Measurements from ENCODE around the gene FSIP2.

FSIP2 gene

GRCh38 chr2:185738679-185739472, at the start of gene FSIP2:
Gene FSIP2, plus strand, starts transcription at chr2:185738804. Its CDS starts 91 bp downstream, at chr2:185738895.
- peak; percentile 58 to 70 for DNase-seq

DNA sequence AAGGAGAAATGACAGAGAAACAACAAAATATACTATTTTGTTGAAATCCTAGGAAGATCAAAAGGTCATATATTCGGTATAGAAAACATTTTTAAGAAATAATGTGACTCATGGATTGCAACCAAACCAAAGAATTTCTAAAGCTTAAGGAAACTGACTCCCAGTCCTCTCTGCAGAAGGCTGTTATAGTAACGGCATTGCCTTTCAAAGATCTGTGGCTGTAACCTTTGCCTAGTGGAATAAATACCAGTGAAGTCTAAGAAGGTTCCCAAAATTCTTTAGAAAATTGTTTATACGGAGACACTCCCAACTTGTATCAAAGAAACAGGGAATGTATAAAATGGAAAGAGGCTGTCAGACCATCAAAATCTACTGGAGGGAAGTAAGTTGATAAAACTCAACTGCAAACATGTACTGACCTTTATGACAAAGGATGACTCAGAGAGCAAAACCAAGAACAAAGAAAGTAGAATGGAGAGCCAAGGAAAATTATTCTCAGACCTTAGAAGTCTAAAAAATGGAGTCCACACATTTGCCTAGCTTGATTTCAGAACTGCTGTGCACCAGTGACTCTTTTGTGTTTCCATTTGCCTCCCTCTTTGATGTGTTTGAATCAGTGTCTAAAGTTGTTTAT, 48.6 kb upstream of the FSIP2 start:
- DNase-seq = no peak

DNA sequence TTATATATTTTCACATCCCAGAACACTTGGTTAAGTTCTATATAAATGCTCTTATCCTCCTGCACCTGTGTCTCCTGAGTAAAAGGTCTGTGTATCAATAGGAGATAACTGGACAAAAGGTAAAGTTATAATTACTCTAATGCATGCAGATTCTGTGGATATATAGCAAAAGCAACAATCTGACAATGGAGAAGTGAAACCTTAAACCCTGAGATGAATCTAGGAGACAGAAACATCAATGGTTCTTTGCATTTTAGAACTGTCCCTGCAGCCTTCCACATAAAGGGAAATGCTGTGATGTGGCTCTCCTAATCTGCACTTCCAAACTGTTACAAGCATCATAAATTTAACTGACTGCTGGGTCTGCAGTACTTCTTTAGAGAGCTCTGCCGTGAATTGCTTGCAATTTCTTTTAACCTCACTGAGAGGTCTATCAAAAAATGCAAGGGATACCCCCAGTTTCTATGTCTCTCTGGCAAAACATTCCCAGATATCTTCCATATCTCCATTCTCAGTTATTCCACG, 42.8 kb upstream of the FSIP2 start:
- no peak for DNase-seq

DNA sequence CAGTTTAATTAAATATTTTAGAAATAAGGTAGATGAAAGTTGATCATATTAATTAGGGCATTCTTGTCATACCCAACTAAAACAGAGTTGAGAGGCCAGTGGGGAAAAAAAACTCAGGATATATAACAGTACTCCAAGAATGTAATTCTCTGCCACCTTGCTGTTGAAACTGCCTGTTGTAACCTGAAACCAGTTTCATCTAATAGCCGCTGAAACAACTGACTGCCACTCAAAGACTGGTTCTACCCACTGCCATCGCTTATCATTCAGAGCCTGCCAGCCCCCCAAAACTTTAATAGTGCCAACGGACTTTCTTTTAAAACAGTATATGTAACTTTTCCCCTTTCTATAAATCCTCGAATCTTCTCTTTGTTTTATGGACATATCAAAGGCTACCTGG, 37.7 kb upstream of the FSIP2 start:
- no peak for DNase-seq

DNA sequence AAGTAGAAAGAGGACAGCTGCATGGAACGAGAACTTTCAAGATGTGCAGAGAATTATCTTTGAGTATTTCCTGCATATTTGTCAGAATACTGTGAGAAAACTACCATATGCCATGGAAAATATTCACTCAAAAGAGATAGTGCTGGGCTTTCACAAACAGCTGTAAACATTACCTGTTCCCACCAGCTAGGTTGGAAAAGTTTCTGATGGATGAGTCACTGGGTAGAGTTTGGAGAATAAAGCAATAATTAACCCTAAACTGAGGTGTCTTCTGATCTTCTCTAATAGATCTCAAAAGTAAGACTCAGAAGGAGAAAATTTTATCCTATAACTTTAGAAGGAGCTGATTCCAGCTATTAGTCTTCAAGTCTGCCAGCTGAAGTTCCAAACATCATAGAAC, 3.9 kb upstream of the FSIP2 start:
- DNase-seq = no peak

DNA sequence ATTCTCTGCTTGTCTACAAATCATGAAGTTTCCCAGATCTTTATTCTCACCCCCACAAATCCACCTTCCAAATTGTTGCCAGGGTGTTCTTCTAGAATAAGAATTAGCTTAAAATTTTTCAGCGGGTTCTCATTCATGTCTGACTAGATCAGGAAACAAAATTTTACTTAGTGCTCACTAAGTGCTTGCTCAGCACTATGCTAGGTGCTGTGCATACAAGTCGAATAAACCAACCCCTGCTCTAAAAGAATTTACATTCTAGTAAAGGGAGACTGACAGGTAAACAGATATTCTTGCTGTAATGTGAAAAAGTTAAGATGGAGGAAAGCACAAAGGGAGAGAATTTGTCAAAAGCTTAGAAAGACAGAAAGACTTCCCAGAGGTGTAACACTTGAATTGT, 2.4 kb upstream of the FSIP2 start:
- DNase-seq = no peak

- DNase-seq = no peak
These were observed 7.6 kb downstream of the FSIP2 start for GRCh38 chr2:185745864-185746859.

GRCh38 chr2:185757356-185757755, 18.8 kb downstream of the FSIP2 start:
- DNase-seq = no peak

GRCh38 chr2:185771396-185771795, 32.8 kb downstream of the FSIP2 start:
- no peak for DNase-seq

DNA sequence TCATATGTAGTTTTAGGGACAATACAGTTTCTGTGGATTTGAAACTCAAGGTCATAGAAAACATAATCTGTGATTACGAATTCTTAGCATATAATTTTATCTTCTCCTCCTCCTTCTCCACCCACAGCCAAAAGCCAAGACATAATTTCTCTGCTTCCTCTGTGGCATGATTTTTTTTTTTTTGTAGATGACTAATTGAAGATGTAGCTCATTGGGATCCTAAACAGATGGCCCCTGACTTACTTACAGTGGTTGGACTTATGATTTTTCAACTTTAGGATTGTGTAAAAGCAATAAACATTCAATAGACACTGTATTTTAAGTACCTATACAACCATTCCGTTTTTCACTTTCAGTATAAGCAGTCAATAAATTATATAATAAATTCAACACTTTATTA, 42.3 kb downstream of the FSIP2 start:
- no peak for DNase-seq

- DNase-seq = no peak
These were observed 43.7 kb downstream of the FSIP2 start for GRCh38 chr2:185782223-185782769.

- no peak for DNase-seq
These were observed 46.6 kb downstream of the FSIP2 start for GRCh38 chr2:185785156-185785555.

GRCh38 chr2:185785851-185786473, 47.4 kb downstream of the FSIP2 start:
- DNase-seq = no peak

GRCh38 chr2:185787227-185788145, 48.9 kb downstream of the FSIP2 start:
- DNase-seq = no peak

- no peak for DNase-seq
These were observed 51.8 kb downstream of the FSIP2 start for GRCh38 chr2:185790361-185790760.

GRCh38 chr2:185793532-185794345, 55.1 kb downstream of the FSIP2 start:
- DNase-seq = no peak

DNA sequence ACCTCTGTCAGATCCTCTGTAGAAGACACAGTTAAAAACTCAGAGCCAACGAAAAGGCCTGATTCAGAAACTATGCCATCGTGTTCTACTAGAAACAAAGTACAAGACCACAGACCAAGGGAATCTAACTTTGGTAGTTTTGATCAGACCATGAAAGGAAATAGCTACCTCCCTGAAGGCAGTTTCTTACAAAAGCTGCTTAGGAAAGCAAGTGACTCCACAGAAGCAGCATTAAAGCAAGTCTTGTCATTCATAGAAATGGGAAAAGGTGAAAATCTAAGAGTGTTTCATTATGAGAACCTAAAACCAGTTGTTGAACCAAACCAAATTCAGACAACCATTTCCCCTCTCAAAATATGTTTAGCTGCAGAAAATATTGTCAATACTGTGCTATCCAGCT, 58.2 kb downstream of the FSIP2 start:
- no peak for DNase-seq

DNA sequence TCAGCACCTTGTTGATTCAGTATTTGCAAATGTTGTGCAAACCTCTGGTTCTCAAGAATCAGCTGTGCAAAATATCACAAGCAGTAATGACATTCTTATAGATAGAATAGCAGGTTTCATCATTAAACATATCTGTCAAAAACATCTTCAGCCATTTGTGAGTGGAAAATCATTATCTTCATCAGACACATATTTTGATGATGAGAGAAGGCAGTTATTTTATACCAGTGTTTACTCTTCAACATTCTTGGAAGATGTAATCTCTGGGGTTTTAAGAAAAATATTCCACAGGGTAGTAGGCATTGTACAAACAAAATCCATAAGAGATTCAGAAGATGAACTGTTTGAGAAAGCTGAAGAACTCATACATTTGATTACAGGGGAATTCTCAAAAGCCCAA, 64.3 kb downstream of the FSIP2 start:
- no peak for DNase-seq

DNA sequence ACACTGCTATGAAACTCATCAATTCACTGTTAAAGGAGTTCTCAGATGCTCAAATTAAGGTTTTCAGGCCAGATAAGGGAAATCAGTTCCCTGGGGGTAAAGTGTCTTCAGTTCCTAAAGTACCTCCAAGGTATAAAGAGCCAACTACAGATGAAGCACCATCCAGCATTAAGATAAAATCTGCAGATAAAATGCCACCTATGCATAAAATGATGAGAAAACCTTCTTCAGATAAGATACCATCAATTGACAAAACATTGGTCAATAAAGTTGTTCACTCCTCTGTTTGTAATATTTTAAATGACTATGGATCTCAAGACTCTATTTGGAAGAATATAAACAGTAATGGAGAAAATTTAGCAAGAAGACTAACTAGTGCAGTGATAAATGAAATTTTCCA, 68.2 kb downstream of the FSIP2 start:
- no peak for DNase-seq

DNA sequence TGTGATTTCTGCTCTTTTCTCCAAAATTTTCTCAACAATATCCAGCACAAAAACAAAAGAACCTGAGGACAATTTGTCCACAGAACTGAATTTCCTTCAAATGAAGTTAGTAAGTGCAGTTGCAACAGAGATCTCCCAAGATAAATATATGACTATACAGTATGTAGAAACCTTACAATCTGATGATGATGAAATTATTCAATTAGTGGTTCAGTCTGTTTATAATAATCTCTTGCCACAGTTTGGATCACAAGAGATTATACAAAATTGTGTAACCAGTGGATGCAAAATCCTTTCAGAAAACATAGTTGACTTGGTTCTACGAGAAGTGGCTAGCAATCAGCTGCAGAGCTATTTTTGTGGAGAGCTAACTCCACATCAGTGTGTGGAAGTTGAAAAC, 68.7 kb downstream of the FSIP2 start:
- DNase-seq = no peak
